ENCODE measurements around the gene SETDB2. TPM values are rescaled to one million over a fixed set of nuclear protein-coding genes. Genes with fewer than 3 reads are reported as not detected.
A peak's percentile ranks its signal among the peaks of the same experiment; 100 is the strongest.

SETDB2 gene
- total RNA-seq, 2 experiments from 2014 or later = 15.8 to 16.2 TPM

DNA sequence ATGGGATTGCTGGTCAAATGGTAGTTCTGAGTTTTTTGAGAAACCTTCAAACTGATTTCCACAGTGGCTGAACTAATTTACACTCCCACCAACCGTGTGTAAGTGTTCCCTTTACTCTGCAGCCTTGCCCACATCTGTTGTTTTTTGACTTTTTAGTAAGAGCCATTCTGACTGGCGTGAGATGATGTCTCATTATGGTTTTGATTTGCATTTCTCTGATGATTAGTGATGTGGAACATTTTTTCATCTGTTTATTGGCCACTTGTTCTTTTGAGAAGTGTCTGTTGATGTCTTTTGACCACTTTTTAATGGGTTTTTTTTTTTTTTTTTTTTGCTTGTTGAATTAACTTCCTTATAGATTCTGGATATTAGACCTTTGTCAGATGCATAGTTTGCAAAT, 4.5 kb upstream of the SETDB2 start:
- peaks cover 24% of the 10 kb centered on the region for H3K4me1 Mint-ChIP-seq (ENCODE audit: low read depth)
- no peaks in the 10 kb centered on the region for H3K9me3 Mint-ChIP-seq
- no peak overlapping the region for H3K4me3 Mint-ChIP-seq
- H3K36me3 Mint-ChIP-seq (ENCODE audit: low read depth) = no peaks in the 10 kb centered on the region
- intact Hi-C loops (cut with micrococcal nuclease) = loop anchor here (5.0 to 10.0 kb wide), 3 partner anchors 557 to 1295 kb away; partner anchors contain the start of gene LPAR6
- no peak overlapping the region for H3K27ac Mint-ChIP-seq
- no peaks in the 10 kb centered on the region for H3K27me3 Mint-ChIP-seq (ENCODE audit: low read depth)
- DNase-seq = no peak
- CTCF ChIA-PET = no interaction called here

DNA sequence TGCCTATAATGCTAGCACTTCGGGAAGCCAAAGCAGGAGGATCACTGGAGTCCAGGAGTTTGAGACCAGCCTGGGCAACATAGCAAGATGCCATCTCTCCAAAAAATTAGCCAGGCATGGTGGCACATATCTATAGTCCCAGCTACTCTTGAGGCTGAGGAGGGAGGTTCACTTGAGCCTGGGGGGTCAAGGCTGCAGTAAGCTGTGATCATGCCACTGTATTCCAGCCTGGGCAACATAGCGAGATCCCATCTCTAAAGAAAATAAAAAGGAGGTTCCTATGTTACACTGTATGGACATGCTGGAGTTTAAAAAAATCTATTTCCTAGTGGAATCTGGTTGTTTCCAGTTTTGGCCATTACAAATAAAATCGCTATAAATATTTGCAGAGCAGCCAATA, 2.8 kb upstream of the SETDB2 start:
- CTCF ChIA-PET = interaction anchor here (0.8 kb wide), 1 partner anchor 14 kb away, joined by 3 read pairs; no protein-coding TSS in a partner anchor
- Mint-ChIP-seq H3K36me3 (ENCODE audit: low read depth) (peaks cover 4% of the 10 kb centered on the region), H3K27me3 (ENCODE audit: low read depth) (no peaks in the 10 kb centered on the region), H3K4me1 (ENCODE audit: low read depth) (peaks cover 33% of the 10 kb centered on the region), H3K4me3 (no peak overlapping the region), H3K9me3 (no peaks in the 10 kb centered on the region), H3K27ac (no peak overlapping the region)
- no peak for DNase-seq
- intact Hi-C loops (cut with micrococcal nuclease) = loop anchor here (5.0 to 10.0 kb wide), 3 partner anchors 559 to 1297 kb away; partner anchors contain the start of gene LPAR6

DNA sequence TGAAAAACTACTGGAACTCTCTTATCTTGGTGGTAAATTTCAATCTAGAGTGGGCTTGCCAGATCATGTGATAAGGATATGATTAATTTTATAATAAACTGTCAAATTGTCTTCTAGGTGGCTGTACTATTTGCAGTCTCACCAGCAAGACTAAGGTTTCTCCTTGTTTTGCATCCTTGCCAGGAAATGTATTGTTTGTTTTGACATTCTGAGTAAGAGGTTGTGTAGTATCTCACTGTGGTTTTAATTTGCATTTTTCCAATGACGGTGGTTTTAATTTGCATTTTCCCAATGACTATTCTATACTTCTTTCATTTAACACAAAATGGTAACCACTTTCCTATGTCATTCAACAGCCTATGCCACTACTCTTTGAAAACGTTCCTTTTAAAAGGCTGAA, 2.2 kb upstream of the SETDB2 start:
- Mint-ChIP-seq H3K36me3 (ENCODE audit: low read depth) (peaks cover 4% of the 10 kb centered on the region), H3K27me3 (ENCODE audit: low read depth) (no peaks in the 10 kb centered on the region), H3K4me1 (ENCODE audit: low read depth) (peaks cover 37% of the 10 kb centered on the region), H3K9me3 (no peaks in the 10 kb centered on the region), H3K4me3 (no peak overlapping the region), H3K27ac (no peak overlapping the region)
- intact Hi-C loops (cut with micrococcal nuclease) = loop anchor here (5.0 to 10.0 kb wide), 3 partner anchors 560 to 1297 kb away; partner anchors contain the start of gene LPAR6
- DNase-seq = no peak
- CTCF ChIA-PET = no interaction called here

DNA sequence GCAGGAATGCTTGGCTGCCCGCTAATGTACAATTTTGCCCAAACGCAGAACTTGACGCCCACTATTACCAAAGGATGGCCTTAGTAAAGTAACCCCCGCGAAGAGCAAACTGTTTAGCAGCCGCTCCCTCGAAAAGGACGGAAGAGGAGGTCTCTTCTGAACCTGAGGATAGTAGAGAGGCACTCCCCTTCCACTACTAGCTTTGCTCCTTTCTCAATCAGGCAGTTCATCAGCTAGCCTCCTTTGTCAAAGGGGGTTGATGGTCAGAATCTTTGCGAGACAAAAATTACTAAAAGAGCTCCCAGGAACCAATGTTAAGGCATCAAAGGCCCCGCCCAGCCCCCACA, 744 bp upstream of the SETDB2 start:
- Mint-ChIP-seq H3K4me3 (peak overlapping the region; percentile 92), H3K36me3 (ENCODE audit: low read depth) (peaks cover 4% of the 10 kb centered on the region), H3K4me1 (ENCODE audit: low read depth) (peaks cover 50% of the 10 kb centered on the region), H3K27me3 (ENCODE audit: low read depth) (no peaks in the 10 kb centered on the region), H3K9me3 (no peaks in the 10 kb centered on the region), H3K27ac (peak overlapping the region; percentile 96)
- intact Hi-C loops (cut with micrococcal nuclease) = loop anchor here (5.0 to 10.0 kb wide), 3 partner anchors 561 to 1299 kb away; partner anchors contain the start of gene LPAR6
- no peak for DNase-seq
- CTCF ChIA-PET = interaction anchor here (0.6 to 2.1 kb wide), 8 partner anchors 10 to 1622 kb away, joined by 3 to 8 read pairs (median 4); partner anchors contain the start of gene PHF11

DNA sequence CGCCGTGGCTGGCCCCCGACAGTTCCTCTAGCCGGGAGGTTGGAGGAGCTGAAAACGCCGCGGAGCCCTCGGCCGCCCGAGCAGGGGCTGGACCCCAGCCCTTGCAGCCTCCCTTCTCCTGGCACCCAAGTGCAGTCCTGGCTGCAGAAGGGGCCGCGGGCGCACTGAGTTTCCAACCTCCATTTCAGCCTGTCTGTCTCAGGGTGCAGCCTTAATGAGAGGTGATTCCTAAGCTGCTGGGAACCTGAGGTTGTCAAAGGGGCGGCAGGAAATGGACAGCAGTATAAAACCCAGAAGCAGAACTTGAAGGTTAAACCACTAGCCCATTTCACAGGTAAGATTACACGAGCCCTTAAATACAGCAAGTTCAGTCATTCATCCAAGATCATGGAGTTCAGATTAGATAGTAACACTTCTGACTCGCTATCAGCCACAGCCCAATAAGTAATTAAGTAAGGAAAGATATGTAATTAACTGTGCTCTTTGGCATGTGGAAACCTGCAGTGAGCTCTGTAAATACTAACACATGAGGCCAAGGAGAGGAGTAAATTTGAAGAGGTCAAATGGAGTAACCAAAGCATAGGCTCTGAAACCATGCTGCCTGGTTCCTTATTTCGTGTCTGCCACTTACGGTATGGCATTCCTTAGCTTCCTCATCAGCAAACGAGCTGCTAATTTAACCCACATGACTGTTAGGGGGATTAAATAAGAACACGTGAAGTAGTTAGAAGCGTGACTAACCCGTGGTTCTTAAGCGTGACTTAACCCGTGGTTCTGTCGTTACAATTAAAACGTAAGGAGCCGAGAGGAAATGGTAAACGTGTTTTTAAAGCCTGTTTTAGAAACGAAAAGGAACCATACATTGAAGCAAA, 686 bp downstream of the SETDB2 start:
- peak; percentile 50 for DNase-seq
- peaks cover 62% of the 10 kb centered on the region for H3K4me1 Mint-ChIP-seq (ENCODE audit: low read depth)
- H3K4me3 Mint-ChIP-seq = peak overlapping the region; percentile 92
- H3K36me3 Mint-ChIP-seq (ENCODE audit: low read depth) = peaks cover 14% of the 10 kb centered on the region
- CTCF ChIA-PET = interaction anchor here (0.8 to 2.1 kb wide), 9 partner anchors 7 to 492 kb away, joined by 3 to 8 read pairs (median 3); partner anchors contain the start of genes PHF11, RCBTB1 and SPRYD7
- intact Hi-C loops (cut with micrococcal nuclease) = loop anchor here (1.0 to 10.0 kb wide), 18 partner anchors 10 to 1300 kb away; partner anchors contain the start of genes EBPL, LPAR6, PHF11 and RCBTB1
- H3K27ac Mint-ChIP-seq = peak overlapping the region; percentile 96
- no peaks in the 10 kb centered on the region for H3K9me3 Mint-ChIP-seq
- no peaks in the 10 kb centered on the region for H3K27me3 Mint-ChIP-seq (ENCODE audit: low read depth)

- H3K36me3 Mint-ChIP-seq (ENCODE audit: low read depth) = peaks cover 14% of the 10 kb centered on the region
- H3K4me1 Mint-ChIP-seq (ENCODE audit: low read depth) = peaks cover 66% of the 10 kb centered on the region
- peak overlapping the region; percentile 59 for H3K4me3 Mint-ChIP-seq
- CTCF ChIA-PET = interaction anchor here (0.8 to 1.0 kb wide), 2 partner anchors 49 to 163 kb away, joined by 3 read pairs; partner anchors contain the start of gene PHF11
- H3K9me3 Mint-ChIP-seq = no peaks in the 10 kb centered on the region
- no peaks in the 10 kb centered on the region for H3K27me3 Mint-ChIP-seq (ENCODE audit: low read depth)
- peak overlapping the region; percentile 77 for H3K27ac Mint-ChIP-seq
- intact Hi-C loops (cut with micrococcal nuclease) = loop anchor here (10.0 kb wide), 2 partner anchors 1032 to 1302 kb away; partner anchors contain the start of gene LPAR6
- DNase-seq = no peak
These were observed 2.4 kb downstream of the SETDB2 start for GRCh38 chr13:49446473-49446872.

GRCh38 chr13:49448753-49449152, 4.7 kb downstream of the SETDB2 start:
- H3K36me3 Mint-ChIP-seq (ENCODE audit: low read depth) = peaks cover 23% of the 10 kb centered on the region
- DNase-seq = no peak
- no peak overlapping the region for H3K4me3 Mint-ChIP-seq
- H3K27me3 Mint-ChIP-seq (ENCODE audit: low read depth) = no peaks in the 10 kb centered on the region
- H3K9me3 Mint-ChIP-seq = no peaks in the 10 kb centered on the region
- intact Hi-C loops (cut with micrococcal nuclease) = loop anchor here (10.0 kb wide), 2 partner anchors 1034 to 1304 kb away; partner anchors contain the start of gene LPAR6
- H3K27ac Mint-ChIP-seq = no peak overlapping the region
- peaks cover 50% of the 10 kb centered on the region for H3K4me1 Mint-ChIP-seq (ENCODE audit: low read depth)
- CTCF ChIA-PET = no interaction called here

- Mint-ChIP-seq H3K27ac (peak overlapping the region; percentile 6), H3K27me3 (ENCODE audit: low read depth) (no peaks in the 10 kb centered on the region), H3K9me3 (no peaks in the 10 kb centered on the region), H3K4me1 (ENCODE audit: low read depth) (peaks cover 56% of the 10 kb centered on the region), H3K36me3 (ENCODE audit: low read depth) (peaks cover 23% of the 10 kb centered on the region), H3K4me3 (no peak overlapping the region)
- DNase-seq = no peak
- CTCF ChIA-PET = interaction anchor here (1.0 to 1.3 kb wide), 2 partner anchors 9 to 11 kb away, joined by 3 to 4 read pairs; no protein-coding TSS in a partner anchor
- intact Hi-C loops (cut with micrococcal nuclease) = no loop called here
These were observed 6.2 kb downstream of the SETDB2 start for GRCh38 chr13:49450105-49450819.

DNA sequence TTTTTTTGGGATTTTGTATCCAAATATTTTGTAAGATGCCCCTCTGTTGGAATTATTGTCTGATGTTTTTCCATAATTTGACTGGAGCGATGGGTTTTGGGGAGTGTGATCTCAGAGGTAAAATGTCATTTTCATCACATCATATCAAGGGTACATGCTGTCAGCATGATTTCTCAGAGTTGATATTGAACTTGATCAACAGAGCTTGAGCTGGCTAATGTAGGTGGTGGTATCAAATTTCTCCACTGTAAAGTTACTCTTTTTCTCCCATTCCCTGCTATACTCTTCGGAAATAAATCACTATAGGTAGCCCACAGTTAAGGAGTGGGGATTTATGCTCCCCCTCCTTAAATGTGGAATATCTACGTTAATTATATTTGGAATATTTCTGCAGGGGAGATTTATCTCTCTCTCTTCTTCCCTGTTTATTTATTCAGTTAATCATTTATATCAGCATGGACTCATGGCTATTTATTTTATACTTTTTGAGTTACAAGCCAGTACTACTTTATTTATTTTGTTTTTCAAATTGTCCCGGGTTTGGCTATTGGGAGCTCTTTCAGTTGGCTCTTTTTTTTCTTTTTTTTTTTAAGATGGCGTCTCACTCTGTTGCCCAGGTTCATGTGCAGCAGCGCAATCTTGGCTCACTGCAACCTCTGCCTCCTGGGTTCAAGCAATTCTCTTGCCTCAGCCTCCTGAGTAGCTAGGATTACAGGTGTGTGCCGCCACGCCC, 8.8 kb downstream of the SETDB2 start:
- no peak for DNase-seq
- Mint-ChIP-seq H3K9me3 (no peaks in the 10 kb centered on the region), H3K4me3 (no peak overlapping the region), H3K36me3 (ENCODE audit: low read depth) (peaks cover 20% of the 10 kb centered on the region), H3K27me3 (ENCODE audit: low read depth) (no peaks in the 10 kb centered on the region), H3K4me1 (ENCODE audit: low read depth) (peaks cover 36% of the 10 kb centered on the region), H3K27ac (no peak overlapping the region)
- intact Hi-C loops (cut with micrococcal nuclease) = no loop called here
- CTCF ChIA-PET = no interaction called here

- H3K27me3 Mint-ChIP-seq (ENCODE audit: low read depth) = no peaks in the 10 kb centered on the region
- DNase-seq = no peak
- CTCF ChIA-PET = no interaction called here
- peaks cover 31% of the 10 kb centered on the region for H3K4me1 Mint-ChIP-seq (ENCODE audit: low read depth)
- no peak overlapping the region for H3K4me3 Mint-ChIP-seq
- peaks cover 19% of the 10 kb centered on the region for H3K36me3 Mint-ChIP-seq (ENCODE audit: low read depth)
- H3K27ac Mint-ChIP-seq = no peak overlapping the region
- H3K9me3 Mint-ChIP-seq = no peaks in the 10 kb centered on the region
- intact Hi-C loops (cut with micrococcal nuclease) = no loop called here
These were observed 9.4 kb downstream of the SETDB2 start for GRCh38 chr13:49453465-49453864.

DNA sequence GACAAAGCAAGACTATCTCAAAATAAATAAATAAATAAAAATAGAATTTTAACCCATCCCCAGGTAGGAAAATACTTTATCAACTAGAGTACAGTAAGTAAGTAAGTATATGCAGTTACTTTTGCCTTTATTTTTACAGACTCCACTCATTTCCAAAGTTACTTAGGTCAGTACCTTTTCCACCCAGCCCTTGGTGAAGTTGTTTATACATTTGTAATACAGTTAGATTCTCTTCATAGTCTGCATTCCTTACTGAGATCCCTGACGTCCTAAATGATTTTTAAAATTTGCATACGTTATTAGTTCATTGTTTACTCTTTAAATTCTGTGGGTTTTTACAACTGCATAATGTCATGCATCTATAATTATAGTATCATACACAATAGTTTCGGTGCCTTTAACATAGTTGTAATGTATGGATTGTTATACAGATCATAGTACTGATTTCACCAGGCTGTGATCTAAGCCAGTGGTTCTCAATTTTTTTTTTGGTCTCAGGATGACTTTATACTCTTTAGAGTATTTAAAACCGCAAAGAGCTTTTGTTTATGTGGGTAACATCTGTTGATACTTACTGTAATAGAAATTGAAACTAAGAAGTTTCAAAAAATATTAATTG, 10.4 kb downstream of the SETDB2 start:
- intact Hi-C loops (cut with micrococcal nuclease) = loop anchor here (1.0 kb wide), 2 partner anchors 10 to 41 kb away; partner anchors contain the start of genes CAB39L, PHF11 and SETDB2

More for the DNA sequence above, 10.4 kb downstream of the SETDB2 start:
- CTCF ChIA-PET = no interaction called here
- H3K27ac Mint-ChIP-seq = no peak overlapping the region
- H3K27me3 Mint-ChIP-seq (ENCODE audit: low read depth) = no peaks in the 10 kb centered on the region
- DNase-seq = no peak
- H3K36me3 Mint-ChIP-seq (ENCODE audit: low read depth) = peaks cover 13% of the 10 kb centered on the region
- H3K4me3 Mint-ChIP-seq = no peak overlapping the region
- H3K4me1 Mint-ChIP-seq (ENCODE audit: low read depth) = peaks cover 20% of the 10 kb centered on the region
- H3K9me3 Mint-ChIP-seq = no peaks in the 10 kb centered on the region

Measured in activated naive CD4-positive, alpha-beta T cell treated with anti-CD3 and anti-CD28 coated beads for 36 hours (primary cell).